ENCODE results near the gene LYVE1. TPM values are rescaled to one million over a fixed set of nuclear protein-coding genes. Genes with fewer than 3 reads are reported as not detected.

LYVE1 gene
- total and polyA plus RNA-seq, 2 of the 13 experiments (the other 11 are each of a cell fraction or from before 2014, with no cell fraction given): 1.2 to 1.4 TPM

GRCh38 chr11:10537600-10537999, 30.9 kb downstream of the LYVE1 start:
- DNase-seq (ENCODE audit: low spot score) (no peak), FAIRE-seq (no peak), ATAC-seq (no peak)
- Histone ChIP-seq H3K4me1 (ENCODE audit: insufficient read depth, low read length) (peaks cover 18% of the 10 kb centered on the region), H3K4me2 (ENCODE audit: low read depth, low read length) (no peak overlapping the region), H3K9ac (ENCODE audit: insufficient read depth, low read depth, low read length) (no peak overlapping the region), H3K36me3 (replicated peaks in 1 of 2; ENCODE audit: control insufficient read depth in 1 of 2, insufficient read depth in 2 of 2, low read length in 2 of 2) (peaks cover 0 to 4% of the 10 kb centered on the region in 2 experiments; a peak in 2 of 5 replicates), H4K20me1 (ENCODE audit: insufficient read depth, low read length) (no peaks in the 10 kb centered on the region), H3K79me2 (ENCODE audit: insufficient read depth, low read length) (no peaks in the 10 kb centered on the region), H3K27ac (ENCODE audit: extremely low read length, insufficient read depth, low read length) (no peak overlapping the region), H3K9me3 (ENCODE audit: low read length) (no peaks in the 10 kb centered on the region), H3K4me3 (replicated peaks in 1 of 3; ENCODE audit: insufficient read depth in 1 of 3, low read depth in 2 of 3, low read length in 3 of 3) (no peak overlapping the region), H2AFZ (ENCODE audit: low read length) (no peak overlapping the region), H3K27me3 (ENCODE audit: control insufficient read depth in 1 of 2, insufficient read depth in 2 of 2, low read length in 2 of 2) (no peaks in the 10 kb centered on the region; a peak in 1 of 5 replicates)
- TF ChIP-seq CENPBD1 (CRISPR knock-in tag; IDR thresholded peaks at IDR 0.05; ENCODE audit: borderline replicate concordance, low read depth) (no peak), ZNF232 (CRISPR knock-in tag; IDR thresholded peaks at IDR 0.05; ENCODE audit: borderline replicate concordance) (no peak), POLR2A (IDR thresholded peaks at IDR 0.05; ENCODE audit: insufficient read depth in 1 of 2, low read depth in 2 of 2, low read length in 2 of 2) (no peak), MXD4 (CRISPR knock-in tag; IDR thresholded peaks at IDR 0.05) (no peak), ZNF136 (CRISPR knock-in tag; IDR thresholded peaks at IDR 0.05; ENCODE audit: low read depth) (no peak), SIX1 (CRISPR knock-in tag; IDR thresholded peaks at IDR 0.05; ENCODE audit: borderline replicate concordance) (no peak), ZNF788 (CRISPR knock-in tag; IDR thresholded peaks at IDR 0.05; ENCODE audit: borderline replicate concordance) (no peak), SP4 (CRISPR knock-in tag; IDR thresholded peaks at IDR 0.05) (no peak), HCFC1 (IDR thresholded peaks at IDR 0.05; ENCODE audit: low read depth, low read length) (no peak), DNMT3B (CRISPR knock-in tag; conservative IDR thresholded peaks at IDR 0.05) (no peak), GMEB1 (CRISPR knock-in tag; IDR thresholded peaks at IDR 0.05; ENCODE audit: borderline replicate concordance) (no peak), CHD4 (IDR thresholded peaks at IDR 0.05; ENCODE audit: borderline replicate concordance, low read length) (no peak), ZNF558 (CRISPR knock-in tag; IDR thresholded peaks at IDR 0.05; ENCODE audit: borderline replicate concordance) (no peak)
- intact Hi-C loops (cut with micrococcal nuclease; ENCODE audit: unreplicated experiment): no loop called here
- no TSS peak for BruUV-seq (replicated peaks)
- in situ Hi-C loops (cut with HindIII; ENCODE audit: extremely low pct_ligation_motif_present, low pct_unique_long_range_greater_than_20kb): no loop called here
- POLR2A ChIA-PET: no interaction called here
- CTCF ChIA-PET (ENCODE audit: low intra/inter-chr PET ratio, low total read pairs): no interaction called here

All from HepG2 (cell line).